Right ventricle myocardium superior (tissue), 1 donor: ENCODE results near the gene GPR37L1. TPM values are rescaled to one million over a fixed set of nuclear protein-coding genes. Genes with fewer than 3 reads are reported as not detected.
A peak's percentile ranks its signal among the peaks of the same experiment; 100 is the strongest.
"Not testable (repeated sequence)": the region's sequence is repeated elsewhere in the genome, so short reads cannot be mapped to it uniquely, and the experiment has no call there.

ENCODE experiments used
- ATAC-seq: fragments of 200-7000 bp; cut with Tn5 transposase; one replicate; pipeline ENCODE4 v1.9.1; 2020; ENCODE audit warnings: mild to moderate bottlenecking; ENCODE audit not compliant: poor library complexity
- DNase-seq: peaks from one replicate; pipeline ENCODE4 v3.0.0-alpha.2; 2020
- intact Hi-C: fragments of 100-400 bp; cut with DNase I; formaldehyde crosslinking; loops from one replicate; pipeline ENCODE4 v1.11.2; 2022
- total RNA-seq: library from RNA; stranded (reverse); fragmentation: NEBNext Ultra II Directional; extraction: Animal tissue kit (Norgen Biotek cat#: 25700); gene quantifications from one replicate; pipeline ENCODE4 v1.2.1, GENCODE V29; 2021
- donor health status: DM: no; HTN: yes; CAD: no; lungs with severe emphysema.

GPR37L1 gene
- total RNA-seq, 1 donor from 2014 or later, result 0.05 TPM

DNA sequence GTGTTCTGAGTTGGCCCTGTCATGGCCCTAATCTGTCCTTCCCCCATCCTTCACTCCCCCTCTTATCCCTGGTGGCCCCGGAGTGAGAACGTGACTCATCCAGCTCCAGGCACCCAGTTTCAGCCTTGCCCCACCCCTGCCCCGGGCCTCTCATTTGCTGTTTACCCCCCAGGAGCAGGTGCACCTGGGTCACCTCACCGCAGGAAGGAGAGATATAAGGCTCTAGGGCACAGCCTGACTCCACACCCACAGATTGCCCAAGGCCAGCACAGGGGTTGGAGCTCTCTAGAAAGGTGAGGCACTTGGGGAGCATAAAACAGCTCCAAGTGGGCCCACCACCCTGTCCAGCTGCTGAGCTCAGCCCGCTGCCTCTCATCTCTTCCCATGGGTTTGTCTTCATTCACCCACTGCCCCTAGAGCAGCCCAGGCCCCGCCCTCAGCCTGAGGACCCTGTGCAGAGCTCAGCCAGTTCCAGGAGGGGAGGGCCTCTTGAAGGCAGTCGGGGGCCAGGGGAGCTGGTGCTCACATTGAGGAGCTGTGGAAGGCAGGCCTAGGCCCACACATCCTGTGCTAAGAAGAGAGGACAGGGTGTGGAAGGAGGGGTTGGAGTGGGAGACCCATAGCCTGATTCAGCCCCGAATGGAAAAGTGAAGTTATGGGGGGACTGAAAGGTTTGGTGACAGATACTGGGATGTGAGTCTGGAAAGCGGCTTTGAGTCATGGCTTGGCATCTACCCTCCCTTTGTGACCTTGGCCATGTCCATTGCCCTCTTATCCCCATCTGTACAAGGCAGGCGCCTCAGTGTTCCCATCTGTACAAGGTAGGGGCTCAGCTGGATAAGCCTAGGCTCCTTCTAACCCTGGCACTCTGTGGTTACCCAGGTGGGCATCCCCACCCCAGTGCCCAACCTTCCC, 16.1 kb upstream of the GPR37L1 start:
- no peak for DNase-seq
- intact Hi-C loops, result no loop called here
- ATAC-seq, result peak; percentile 30

DNA sequence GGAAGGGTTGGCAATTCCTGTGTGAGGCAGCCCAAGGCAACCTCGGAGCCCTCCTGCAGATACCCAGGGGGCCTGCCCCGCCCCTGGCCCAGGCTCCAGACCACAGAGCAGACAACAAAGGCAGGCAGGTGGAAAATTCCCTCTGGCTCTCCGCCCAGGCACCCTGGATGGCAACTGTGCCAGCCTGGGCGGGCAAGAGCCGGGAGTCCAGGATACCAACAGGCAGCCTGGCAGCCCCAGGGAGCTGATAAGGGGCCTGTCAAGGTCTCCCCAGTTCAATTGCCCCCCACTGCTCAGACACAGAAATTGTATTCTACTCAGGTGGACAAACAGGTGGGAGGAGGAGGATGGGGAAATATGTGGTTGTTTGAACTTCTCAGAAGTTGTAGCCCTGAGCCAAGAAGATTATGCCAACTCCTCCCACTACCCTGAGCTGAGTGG, 15.4 kb upstream of the GPR37L1 start:
- ATAC-seq, result peak; percentile 87
- intact Hi-C loops, result no loop called here
- DNase-seq, result peak; percentile 84

DNA sequence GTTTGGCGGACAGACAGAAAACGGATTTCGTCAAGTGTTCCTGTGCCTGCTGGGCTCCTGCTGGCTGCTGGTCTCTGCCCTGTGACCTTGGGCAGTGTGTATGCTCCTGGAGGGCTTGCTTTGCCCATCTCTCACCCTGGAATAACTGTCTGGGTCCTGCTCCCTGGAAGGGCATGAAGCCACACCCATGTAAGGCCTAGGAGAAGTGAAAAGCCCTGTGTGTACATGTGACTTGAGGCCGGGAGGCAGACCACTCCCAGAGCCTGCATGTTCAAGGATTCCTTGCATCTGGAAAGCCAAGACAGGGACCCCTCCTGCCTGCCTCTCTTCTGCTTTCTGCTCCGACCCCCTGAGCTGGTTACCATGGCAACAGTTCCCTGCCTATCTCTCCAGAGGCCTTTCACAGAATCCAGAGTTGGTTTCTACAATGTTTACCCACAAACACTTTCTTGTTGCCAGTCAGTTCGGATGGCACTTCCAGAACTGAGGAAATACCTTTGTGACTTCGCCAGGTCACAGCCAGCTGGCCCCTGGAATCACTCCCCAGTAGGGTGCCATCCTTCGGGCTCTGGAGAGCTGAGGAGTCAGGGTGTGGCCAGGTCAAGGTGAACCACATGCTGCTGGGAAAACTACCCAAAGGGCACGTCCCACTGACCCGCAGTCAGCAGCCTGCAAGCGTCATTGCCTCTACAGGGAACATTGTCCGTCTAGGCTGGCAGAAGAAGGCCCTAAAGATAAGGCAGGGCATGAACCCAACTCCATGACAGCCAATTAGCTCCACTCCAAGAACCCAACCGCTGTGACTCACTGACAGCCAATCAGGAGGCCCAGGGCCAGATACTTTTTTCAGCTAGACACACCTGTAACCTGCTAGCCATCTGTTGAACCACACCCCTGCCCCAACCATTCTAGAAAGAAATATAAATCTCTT, 14.7 kb upstream of the GPR37L1 start:
- peak; percentile 75 for ATAC-seq
- intact Hi-C loops, result no loop called here
- DNase-seq, result peak; percentile 61

DNA sequence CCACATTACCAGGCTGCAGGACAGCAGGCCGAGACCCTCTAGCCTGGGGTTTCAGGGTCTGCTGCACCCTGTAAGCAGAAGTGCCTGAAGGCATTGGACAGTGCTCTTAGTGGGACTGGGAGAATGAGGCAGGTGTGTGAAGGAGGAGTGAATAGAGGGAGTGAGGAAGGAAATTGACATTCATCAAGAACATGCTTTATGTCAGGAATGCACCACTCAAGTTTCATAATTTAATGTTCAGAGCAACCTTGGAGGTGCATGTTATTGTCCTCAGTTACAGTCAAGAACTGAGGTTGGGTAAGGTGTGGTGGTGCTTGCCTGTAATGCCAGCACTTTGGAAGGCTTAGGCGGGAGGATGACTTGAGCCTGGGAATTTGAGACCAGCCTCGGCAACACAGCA, 11.7 kb upstream of the GPR37L1 start:
- DNase-seq, result no peak
- intact Hi-C loops, result no loop called here
- no peak for ATAC-seq

GRCh38 chr1:202111589-202111988, 11.1 kb upstream of the GPR37L1 start:
- ATAC-seq, DNase-seq, intact Hi-C loops: not testable (repeated sequence)

DNA sequence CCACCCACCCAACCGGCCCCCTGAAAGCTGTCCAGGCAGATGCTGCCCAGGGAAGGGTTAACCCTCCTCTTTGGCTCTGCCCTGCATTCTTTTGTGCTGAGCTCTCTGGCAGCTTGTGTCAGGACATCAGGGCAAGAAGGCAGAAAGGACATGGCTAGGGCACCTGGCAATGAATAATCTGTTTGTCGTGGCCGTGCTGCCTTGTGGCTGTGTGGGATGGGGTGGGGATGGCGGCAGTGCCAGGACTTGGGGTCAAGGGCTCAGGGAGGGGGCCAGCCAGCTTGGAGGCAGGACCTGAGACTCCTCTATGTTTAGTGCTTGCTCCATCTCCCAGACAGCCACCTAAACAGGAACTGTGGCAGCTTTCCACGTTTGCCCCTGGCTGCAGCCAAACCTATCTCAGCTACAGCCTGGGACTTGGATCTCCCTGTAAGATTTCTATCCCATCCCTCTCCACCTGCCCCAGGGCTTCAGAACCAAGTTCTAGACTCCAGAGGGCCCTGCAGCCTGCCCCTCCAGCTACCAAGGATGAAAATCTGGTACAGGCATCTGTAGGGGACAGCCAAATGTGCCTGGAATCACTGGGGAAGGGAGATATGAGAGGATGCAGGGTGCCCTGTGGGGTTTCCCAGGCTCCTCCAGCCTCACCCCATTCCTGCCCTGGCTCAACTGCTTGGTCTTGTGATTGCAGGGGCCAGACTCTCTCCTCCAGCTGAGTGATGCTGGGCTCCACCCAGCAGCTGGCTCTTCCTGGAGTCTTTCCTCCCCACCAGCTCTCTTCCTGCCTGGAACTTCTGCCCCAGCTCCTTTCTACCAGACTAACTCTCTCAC, 9.6 kb upstream of the GPR37L1 start:
- intact Hi-C loops, result no loop called here
- ATAC-seq (peak; percentile 76), DNase-seq (peak; percentile 75)

- no peak for DNase-seq
- no peak for ATAC-seq
- intact Hi-C loops, result no loop called here
These were observed 8.9 kb upstream of the GPR37L1 start for GRCh38 chr1:202113690-202114300.

DNA sequence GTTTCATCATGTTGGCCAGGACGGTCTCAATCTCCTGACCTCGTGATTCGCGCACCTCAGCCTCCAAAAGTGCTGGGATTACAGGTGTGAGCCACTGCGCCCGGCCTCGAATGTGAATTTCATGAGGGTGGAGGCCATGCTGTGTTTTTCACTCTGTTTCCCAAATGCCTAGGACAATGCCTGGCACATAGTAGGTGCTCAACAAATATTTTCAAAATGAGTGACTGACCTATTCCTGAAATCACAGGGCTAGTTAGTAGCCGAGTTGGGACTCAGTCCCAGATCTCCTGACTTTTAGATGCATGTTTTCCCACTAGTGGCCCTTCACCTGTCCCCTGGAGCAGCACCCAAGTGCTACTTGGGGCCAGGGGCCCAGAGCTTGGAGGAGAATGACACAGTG, 6.4 kb upstream of the GPR37L1 start:
- intact Hi-C loops, result no loop called here
- ATAC-seq (no peak), DNase-seq (no peak)

DNA sequence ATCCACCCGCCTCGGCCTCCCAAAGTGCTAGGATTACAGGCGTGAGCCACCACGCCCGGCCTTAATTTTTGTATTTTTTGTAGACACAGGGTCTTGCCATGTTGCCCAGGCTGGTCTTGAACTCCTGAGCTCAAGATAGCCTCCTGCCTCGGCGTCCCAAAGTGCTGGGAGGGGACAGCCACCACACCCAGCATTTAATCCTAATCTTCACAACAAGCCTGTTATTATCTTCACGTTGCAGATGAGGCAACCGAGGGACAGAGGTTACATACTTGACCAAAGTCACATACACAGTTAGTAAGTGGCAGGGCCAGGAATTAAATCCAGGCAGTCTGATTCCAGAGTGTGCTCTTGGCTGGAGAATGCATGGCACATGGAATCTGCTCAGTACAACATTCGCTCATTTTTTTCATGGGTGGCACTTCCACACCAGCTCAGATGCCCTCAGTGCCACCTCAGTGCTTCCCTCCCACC, 4.8 kb upstream of the GPR37L1 start:
- peak; percentile 59 for ATAC-seq
- DNase-seq, result no peak
- intact Hi-C loops, result loop anchor here (2.0 kb wide), 1 partner anchor 109 kb away; no protein-coding TSS in a partner anchor

DNA sequence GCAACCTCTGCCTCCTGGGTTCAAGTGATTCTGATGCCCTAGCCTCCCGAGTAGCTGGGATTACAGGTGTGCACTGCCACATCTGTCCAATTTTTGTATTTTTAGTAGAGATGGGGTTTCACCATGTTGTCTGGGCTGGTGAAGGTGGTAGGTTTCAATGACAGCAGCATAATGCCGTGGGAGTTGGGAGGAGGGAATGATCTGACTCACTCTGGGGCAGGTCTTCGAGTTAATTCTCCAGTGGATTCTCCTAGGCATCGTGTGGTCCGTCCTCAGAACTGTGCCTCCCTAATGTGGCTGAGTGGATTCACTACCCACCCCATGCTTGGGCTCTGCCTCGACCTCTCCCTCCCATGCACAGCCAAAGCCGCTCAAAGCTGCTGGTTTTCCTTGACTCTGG, 1.7 kb upstream of the GPR37L1 start:
- DNase-seq (no peak), ATAC-seq (no peak)
- intact Hi-C loops, result no loop called here

- intact Hi-C loops, result no loop called here
- ATAC-seq, result no peak
- no peak for DNase-seq
These were observed 658 bp downstream of the GPR37L1 start for GRCh38 chr1:202123336-202123813.

GRCh38 chr1:202124142-202124541, 1.4 kb downstream of the GPR37L1 start:
- DNase-seq (no peak), ATAC-seq (no peak)
- intact Hi-C loops, result no loop called here

DNA sequence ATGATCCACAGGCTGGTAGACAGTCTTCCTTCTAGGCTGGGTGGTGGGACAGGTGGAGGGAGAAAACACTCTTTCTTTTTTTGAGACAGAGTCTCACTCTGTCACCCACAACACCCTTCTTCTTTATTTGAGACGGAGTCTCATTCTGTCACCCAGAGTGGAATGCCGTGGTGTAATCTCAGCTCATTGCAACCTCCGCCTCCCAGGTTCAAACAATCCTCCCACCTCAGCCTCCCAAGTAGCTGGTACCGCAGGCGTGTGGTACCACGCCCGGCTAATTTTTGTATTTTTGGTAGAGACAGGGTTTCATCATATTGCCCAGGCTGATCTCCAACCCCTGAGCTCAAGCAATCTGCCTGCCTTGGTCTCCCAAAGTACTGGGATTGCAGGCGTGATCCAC, 2.9 kb downstream of the GPR37L1 start:
- intact Hi-C loops, result no loop called here
- DNase-seq (no peak), ATAC-seq (no peak)

DNA sequence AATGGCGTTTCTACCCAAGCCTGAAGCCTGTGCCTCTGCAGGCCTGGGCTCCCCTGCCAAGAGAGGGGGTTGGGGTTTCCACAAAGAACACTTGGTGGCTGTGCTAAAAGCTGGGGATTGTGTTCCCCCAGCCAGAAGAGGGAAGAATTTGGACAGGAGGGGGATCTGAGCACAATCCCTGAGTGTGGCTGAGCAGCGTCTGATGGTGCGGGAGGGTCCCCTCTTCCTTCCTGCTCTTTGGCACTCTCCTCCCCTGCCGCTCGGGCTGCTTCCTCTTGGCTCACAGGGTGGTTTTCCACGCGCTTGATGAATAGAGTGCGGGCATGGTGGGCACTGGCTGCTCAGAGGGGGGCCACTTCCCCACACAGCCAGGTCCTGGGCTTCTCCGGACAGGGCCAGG, 3.7 kb downstream of the GPR37L1 start:
- no peak for ATAC-seq
- DNase-seq, result no peak
- intact Hi-C loops, result no loop called here

DNA sequence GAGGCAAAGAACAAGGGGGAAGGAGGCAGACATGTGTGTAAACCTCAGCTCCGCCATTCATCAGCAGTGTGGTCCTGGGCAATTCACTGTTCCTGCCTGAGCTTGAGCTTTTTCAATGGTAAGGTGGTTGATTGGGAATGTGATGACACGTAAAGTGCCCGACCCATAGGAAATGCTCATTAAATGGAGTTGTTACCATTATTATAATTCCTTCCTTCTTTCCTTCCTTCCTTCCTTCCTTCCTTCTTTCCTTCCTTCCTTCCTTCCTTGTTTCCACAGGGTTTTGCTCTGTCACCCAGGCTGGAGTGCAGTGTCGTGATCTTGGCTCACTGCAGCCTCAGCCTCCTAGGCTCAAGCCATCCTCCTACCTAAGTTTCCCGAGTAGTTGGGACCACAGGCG, 4.3 kb downstream of the GPR37L1 start:
- intact Hi-C loops, result no loop called here
- DNase-seq (no peak), ATAC-seq (no peak)

DNA sequence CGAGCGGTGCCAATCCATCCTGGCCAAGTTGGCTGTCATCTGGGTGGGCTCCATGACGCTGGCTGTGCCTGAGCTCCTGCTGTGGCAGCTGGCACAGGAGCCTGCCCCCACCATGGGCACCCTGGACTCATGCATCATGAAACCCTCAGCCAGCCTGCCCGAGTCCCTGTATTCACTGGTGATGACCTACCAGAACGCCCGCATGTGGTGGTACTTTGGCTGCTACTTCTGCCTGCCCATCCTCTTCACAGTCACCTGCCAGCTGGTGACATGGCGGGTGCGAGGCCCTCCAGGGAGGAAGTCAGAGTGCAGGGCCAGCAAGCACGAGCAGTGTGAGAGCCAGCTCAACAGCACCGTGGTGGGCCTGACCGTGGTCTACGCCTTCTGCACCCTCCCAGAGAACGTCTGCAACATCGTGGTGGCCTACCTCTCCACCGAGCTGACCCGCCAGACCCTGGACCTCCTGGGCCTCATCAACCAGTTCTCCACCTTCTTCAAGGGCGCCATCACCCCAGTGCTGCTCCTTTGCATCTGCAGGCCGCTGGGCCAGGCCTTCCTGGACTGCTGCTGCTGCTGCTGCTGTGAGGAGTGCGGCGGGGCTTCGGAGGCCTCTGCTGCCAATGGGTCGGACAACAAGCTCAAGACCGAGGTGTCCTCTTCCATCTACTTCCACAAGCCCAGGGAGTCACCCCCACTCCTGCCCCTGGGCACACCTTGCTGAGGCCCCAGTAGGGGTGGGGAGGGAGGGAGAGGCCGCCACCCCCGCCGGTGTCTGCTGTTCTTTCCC, 5.3 kb downstream of the GPR37L1 start:
- intact Hi-C loops, result no loop called here
- DNase-seq (no peak), ATAC-seq (no peak)
